Smooth muscle cell (in vitro differentiated cells): ENCODE measurements around the gene CCDC116. TPM values are rescaled to one million over a fixed set of nuclear protein-coding genes. Genes with fewer than 3 reads are reported as not detected.

Source experiments
- DNase-seq: peaks from one replicate; lab custom pipeline; 2025; ENCODE audit not compliant: unreplicated experiment; lab: John Stamatoyannopoulos, UW
- H2AFZ ChIP-seq: fragments of 200-600 bp; sonication (generic); 2 replicates; pipeline ENCODE4 v1.6.0; 2016; ENCODE audit warnings: antibody characterized with exemption, low read depth, mild to moderate bottlenecking
- H3F3A ChIP-seq: fragments of 200-600 bp; sonication (generic); 2 replicates; pipeline ENCODE4 v1.6.0; 2017; ENCODE audit warnings: antibody characterized with exemption, low read depth
- H3K27ac ChIP-seq: fragments of 200-600 bp; sonication (generic); 2 replicates; pipeline ENCODE4 v1.5.1; 2016; ENCODE audit warnings: low read depth, mild to moderate bottlenecking
- H3K27me3 ChIP-seq: fragments of 200-600 bp; sonication (generic); 2 replicates; pipeline ENCODE4 v1.6.1; 2016; ENCODE audit warnings: low read depth, mild to moderate bottlenecking
- H3K36me3 ChIP-seq: fragments of 200-600 bp; sonication (generic); 2 replicates; pipeline ENCODE4 v1.5.1; 2016; ENCODE audit warnings: low read depth
- H3K4me1 ChIP-seq: fragments of 200-600 bp; sonication (generic); 2 replicates; pipeline ENCODE4 v1.5.1; 2016; ENCODE audit warnings: low read depth
- H3K4me2 ChIP-seq: fragments of 200-600 bp; sonication (generic); 2 replicates; pipeline ENCODE4 v1.6.0; 2016; ENCODE audit warnings: mild to moderate bottlenecking
- H3K4me3 ChIP-seq: fragments of 200-600 bp; sonication (generic); 2 replicates; pipeline ENCODE4 v1.5.1; 2016; ENCODE audit warnings: mild to moderate bottlenecking
- H3K79me2 ChIP-seq: fragments of 200-600 bp; sonication (generic); 2 replicates; pipeline ENCODE4 v1.6.0; 2016; ENCODE audit warnings: low read depth, mild to moderate bottlenecking
- H3K9ac ChIP-seq: fragments of 200-600 bp; sonication (generic); 2 replicates; pipeline ENCODE4 v1.6.0; 2016; ENCODE audit warnings: low read depth
- H3K9me3 ChIP-seq: fragments of 200-600 bp; sonication (generic); replicated peaks from 2 replicates; pipeline ENCODE4 v1.5.1; 2016; ENCODE audit warnings: low read depth
- H4K20me1 ChIP-seq: fragments of 200-600 bp; sonication (generic); 2 replicates; pipeline ENCODE4 v1.6.0; 2016; ENCODE audit warnings: low read depth
- CTCF ChIP-seq: fragments of 200-600 bp; sonication (generic); IDR thresholded peaks from 2 replicates; pipeline ENCODE4 v1.5.1; 2017; ENCODE audit warnings: borderline replicate concordance, mild to moderate bottlenecking, antibody characterized with exemption; ENCODE audit not compliant: insufficient read depth, poor library complexity, severe bottlenecking
- WGBS: methylation state at CpG from one replicate; pipeline ENCODE4 v1.1.7; 2016; ENCODE audit warnings: low lambda C conversion rate; 5-methylcytosine and 5-hydroxymethylcytosine counted together
- polyA plus RNA-seq: library from polyadenylated mRNA; unstranded; fragments of >200 nt; fragmentation: Nextera tagmentation; extraction: Ambion mirVana; gene quantifications from 2 replicates; pipeline ENCODE4 v1.2.1, GENCODE V29; 2016
- total RNA-seq: library from RNA; depleted of rRNA; stranded (reverse); fragments of >200 nt; gene quantifications from 2 replicates; pipeline ENCODE4 v1.2.3, GENCODE V29; 2014

Gene CCDC116
- total and polyA plus RNA-seq, 2 experiments from 2014 or later = 1.8 TPM; not detected in 1

GRCh38 chr22:21626073-21626734 lies 6.4 kb upstream of the CCDC116 start:
- Histone ChIP-seq H3K27me3 (no peaks in the 10 kb centered on the region), H3K9me3 (no peaks in the 10 kb centered on the region), H3K27ac (no peak overlapping the region), H4K20me1 (peaks cover 77% of the 10 kb centered on the region), H3K36me3 (no peaks in the 10 kb centered on the region), H3K4me1 (no peaks in the 10 kb centered on the region), H2AFZ (no peak overlapping the region), H3K79me2 (peaks cover 12% of the 10 kb centered on the region), H3K4me3 (no peak overlapping the region), H3K4me2 (no peak overlapping the region), H3K9ac (no peak overlapping the region), H3F3A (no peaks in the 10 kb centered on the region)
- 80% methylated on average over 4 of the region's 4 CpGs for WGBS
- no peak for DNase-seq
- TF ChIP-seq CTCF = no peak

GRCh38 chr22:21626735-21627469 lies 5.7 kb upstream of the CCDC116 start:
- DNase-seq = no peak
- Histone ChIP-seq H3K79me2 (peaks cover 10% of the 10 kb centered on the region), H3K4me2 (no peak overlapping the region), H4K20me1 (peaks cover 72% of the 10 kb centered on the region), H3F3A (no peaks in the 10 kb centered on the region), H2AFZ (no peak overlapping the region), H3K27ac (no peak overlapping the region), H3K36me3 (no peaks in the 10 kb centered on the region), H3K4me3 (no peak overlapping the region), H3K4me1 (no peaks in the 10 kb centered on the region), H3K9ac (no peak overlapping the region), H3K27me3 (no peaks in the 10 kb centered on the region), H3K9me3 (no peaks in the 10 kb centered on the region)
- whole genome bisulfite sequencing = 91% methylated on average over 11 of the region's 11 CpGs
- TF ChIP-seq CTCF = no peak

- H2AFZ ChIP-seq = no peak overlapping the region
- no peaks in the 10 kb centered on the region for H3F3A ChIP-seq
- no peaks in the 10 kb centered on the region for H3K9me3 ChIP-seq
- peaks cover 2% of the 10 kb centered on the region for H3K79me2 ChIP-seq
- H4K20me1 ChIP-seq = peaks cover 55% of the 10 kb centered on the region
- H3K36me3 ChIP-seq = no peaks in the 10 kb centered on the region
- WGBS = 89% methylated on average over 67 of the region's 74 CpGs
- no peak for DNase-seq
- H3K9ac ChIP-seq = no peak overlapping the region
- no peaks in the 10 kb centered on the region for H3K4me1 ChIP-seq
- H3K4me2 ChIP-seq = peak overlapping the region; percentile 93
- H3K27me3 ChIP-seq = no peaks in the 10 kb centered on the region
- H3K4me3 ChIP-seq = peak overlapping the region; percentile 80
- no peak overlapping the region for H3K27ac ChIP-seq
- TF ChIP-seq CTCF = no peak
Measured at GRCh38 chr22:21628386-21629254, 3.9 kb upstream of the CCDC116 start.
